Esophagus squamous epithelium (tissue), 4 donors: ENCODE results near the gene ECEL1.

Experiments
- POLR2A ChIP-seq, 4 donors: fragments of 450-650 bp; IDR thresholded peaks; one replicate each; pipeline ENCODE4 v1.6.1; 2017; ENCODE audit warnings: antibody characterized with exemption in 4 of 4, mild to moderate bottlenecking in 4 of 4, moderate library complexity in 3 of 4
- TF ChIP-seq, protein P1 (sequence below), 6 experiments: fragments of 450-650 bp in 4 of 6; fragments of 200-600 bp in 2 of 6; sonication (generic) in 2 of 6; IDR thresholded peaks; one replicate each; pipeline ENCODE4 v1.5.1; 2016 to 2019; ENCODE audit warnings: antibody characterized with exemption in 6 of 6, mild to moderate bottlenecking in 4 of 6, moderate library complexity in 4 of 6

DNA sequence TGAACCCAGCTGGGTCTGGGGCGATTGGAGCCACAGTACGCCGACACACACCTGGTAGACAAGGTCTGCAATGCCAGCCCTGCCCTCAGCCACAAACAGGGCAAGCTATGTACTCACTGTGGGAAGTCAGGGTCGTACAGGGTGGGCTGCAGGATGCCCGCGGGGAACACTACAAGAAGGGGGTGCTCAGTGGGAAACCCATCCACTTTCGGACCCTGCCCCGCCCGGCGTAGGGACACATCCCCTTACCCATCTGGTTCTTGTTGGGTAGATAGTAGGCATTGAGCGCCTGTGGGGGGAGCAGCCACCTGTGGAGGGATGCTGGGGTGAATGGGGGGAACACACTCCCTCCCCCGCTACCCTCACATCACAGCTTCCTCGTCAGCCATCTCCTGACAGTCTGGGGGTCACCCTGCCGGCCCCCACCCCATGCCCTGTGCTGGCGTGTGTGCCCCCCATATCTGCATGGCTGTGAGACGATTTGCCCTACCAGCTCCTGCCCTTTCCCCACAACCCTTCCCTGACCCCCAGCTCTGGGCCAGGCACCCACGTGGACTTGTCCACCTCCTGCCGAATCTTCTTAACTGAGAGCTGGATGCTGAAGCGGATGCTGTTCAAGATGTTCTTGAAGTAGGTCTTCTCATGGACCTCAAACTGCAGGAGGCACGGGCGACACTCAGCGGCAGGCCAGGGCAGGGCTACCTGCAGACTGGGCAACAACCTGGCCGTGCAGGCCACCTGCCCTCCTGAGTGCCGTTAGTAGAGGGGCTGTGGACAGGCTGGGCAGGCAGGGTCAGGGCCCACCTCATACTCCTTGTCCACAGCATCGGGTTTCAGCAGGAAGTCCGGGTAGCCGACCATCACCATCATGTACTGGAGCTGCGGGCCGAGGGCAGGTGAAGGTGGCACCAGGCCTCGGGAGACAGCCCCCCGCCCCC, 5.1 kb downstream of the ECEL1 start:
- TF ChIP-seq, protein P1, sequence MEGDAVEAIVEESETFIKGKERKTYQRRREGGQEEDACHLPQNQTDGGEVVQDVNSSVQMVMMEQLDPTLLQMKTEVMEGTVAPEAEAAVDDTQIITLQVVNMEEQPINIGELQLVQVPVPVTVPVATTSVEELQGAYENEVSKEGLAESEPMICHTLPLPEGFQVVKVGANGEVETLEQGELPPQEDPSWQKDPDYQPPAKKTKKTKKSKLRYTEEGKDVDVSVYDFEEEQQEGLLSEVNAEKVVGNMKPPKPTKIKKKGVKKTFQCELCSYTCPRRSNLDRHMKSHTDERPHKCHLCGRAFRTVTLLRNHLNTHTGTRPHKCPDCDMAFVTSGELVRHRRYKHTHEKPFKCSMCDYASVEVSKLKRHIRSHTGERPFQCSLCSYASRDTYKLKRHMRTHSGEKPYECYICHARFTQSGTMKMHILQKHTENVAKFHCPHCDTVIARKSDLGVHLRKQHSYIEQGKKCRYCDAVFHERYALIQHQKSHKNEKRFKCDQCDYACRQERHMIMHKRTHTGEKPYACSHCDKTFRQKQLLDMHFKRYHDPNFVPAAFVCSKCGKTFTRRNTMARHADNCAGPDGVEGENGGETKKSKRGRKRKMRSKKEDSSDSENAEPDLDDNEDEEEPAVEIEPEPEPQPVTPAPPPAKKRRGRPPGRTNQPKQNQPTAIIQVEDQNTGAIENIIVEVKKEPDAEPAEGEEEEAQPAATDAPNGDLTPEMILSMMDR (IDR thresholded peaks at IDR 0.05): no peak
- no peak for TF ChIP-seq POLR2A (IDR thresholded peaks at IDR 0.05)
